Activated T-cell treated with anti-CD3 and anti-CD28 coated beads, Interleukin-2, amount 50 U/mL, for 72 hours (primary cell): ENCODE results near the gene ATAD3C. TPM values are rescaled to one million over a fixed set of nuclear protein-coding genes. Genes with fewer than 3 reads are reported as not detected.
"Not testable (repeated sequence)": the region's sequence is repeated elsewhere in the genome, so short reads cannot be mapped to it uniquely, and the experiment has no call there.

ENCODE experiments used
- ATAC-seq, 2 donors: fragments of 150-1000 bp; cut with Tn5 transposase; replicated peaks in 1 of 2; 2 replicates each; pipeline ENCODE4 v1.10.0; 2021; ENCODE audit warnings: moderate library complexity in 2 of 2, mild to moderate bottlenecking in 1 of 2
- DNase-seq, 2 donors: peaks; one replicate each; pipeline ENCODE4 v3.0.0; 2021 to 2022; ENCODE audit warnings: mixed read lengths in 1 of 2
- H3K27ac Mint-ChIP-seq: one replicate; pipeline ENCODE4 v1.8.0; 2022; ENCODE audit warnings: mild to moderate bottlenecking, moderate library complexity, mixed read lengths
- H3K27me3 Mint-ChIP-seq: one replicate; pipeline ENCODE4 v1.8.0; 2022; ENCODE audit warnings: low read depth, mixed read lengths
- H3K36me3 Mint-ChIP-seq, 2 donors: one replicate each; pipeline ENCODE4 v1.8.0; 2022; ENCODE audit warnings: mixed read lengths in 2 of 2, mild to moderate bottlenecking in 1 of 2; ENCODE audit not compliant: insufficient read depth in 2 of 2
- H3K4me1 Mint-ChIP-seq: one replicate; pipeline ENCODE4 v1.8.0; 2022; ENCODE audit warnings: low read depth, mixed read lengths
- H3K4me3 Mint-ChIP-seq, 2 donors: one replicate each; pipeline ENCODE4 v1.8.0; 2022; ENCODE audit warnings: mild to moderate bottlenecking in 2 of 2, mixed read lengths in 2 of 2, moderate library complexity in 2 of 2
- H3K9me3 Mint-ChIP-seq, 2 donors: one replicate each; pipeline ENCODE4 v1.8.0; 2022; ENCODE audit warnings: mixed read lengths in 2 of 2
- total RNA-seq, 2 donors: library from RNA; stranded (reverse); gene quantifications; one replicate each; pipeline ENCODE4 v1.2.3, GENCODE V29; 2022

Gene ATAD3C
- total RNA-seq: 1 to 10 TPM; 2.8 to 3.7 TPM

- DNase-seq (no peak), ATAC-seq (no peak)
- H3K36me3 Mint-ChIP-seq: no peaks in the 10 kb centered on the region
- no peaks in the 10 kb centered on the region for H3K4me1 Mint-ChIP-seq
- no peaks in the 10 kb centered on the region for H3K9me3 Mint-ChIP-seq
- H3K27me3 Mint-ChIP-seq: no peaks in the 10 kb centered on the region
- H3K27ac Mint-ChIP-seq: peak within 1 kb of the TSS; percentile 14
- H3K4me3 Mint-ChIP-seq: no peak within 1 kb of the TSS
Observed at GRCh38 chr1:1449099-1449739, at the start of gene ATAD3C. Gene ATAD3C, plus strand, starts transcription at chr1:1449689. Its CDS starts 995 bp downstream, at chr1:1450684.

GRCh38 chr1:1399872-1400575, 49.5 kb upstream of the ATAD3C start:
- H3K4me3 Mint-ChIP-seq: peak overlapping the region; percentile 92 to 97
- H3K9me3 Mint-ChIP-seq: no peaks in the 10 kb centered on the region
- H3K4me1 Mint-ChIP-seq: peaks cover 63% of the 10 kb centered on the region
- H3K27ac Mint-ChIP-seq: peak overlapping the region; percentile 91
- DNase-seq (peak; percentile 22 to 33), ATAC-seq (no peak)
- peaks cover 15 to 28% of the 10 kb centered on the region in 2 donors for H3K36me3 Mint-ChIP-seq
- no peaks in the 10 kb centered on the region for H3K27me3 Mint-ChIP-seq

GRCh38 chr1:1400576-1401456, 48.7 kb upstream of the ATAD3C start:
- DNase-seq (no peak), ATAC-seq (no peak)
- Mint-ChIP-seq H3K4me3 (peak overlapping the region; percentile 92 to 97), H3K27ac (peak overlapping the region; percentile 91), H3K27me3 (no peaks in the 10 kb centered on the region), H3K9me3 (no peaks in the 10 kb centered on the region), H3K4me1 (peaks cover 62% of the 10 kb centered on the region), H3K36me3 (peaks cover 15 to 27% of the 10 kb centered on the region in 2 donors)

GRCh38 chr1:1401457-1402010, 48.0 kb upstream of the ATAD3C start:
- no peak for DNase-seq
- no peak for ATAC-seq
- Mint-ChIP-seq H3K27ac (peak overlapping the region; percentile 91), H3K9me3 (no peaks in the 10 kb centered on the region), H3K4me1 (peaks cover 69% of the 10 kb centered on the region), H3K36me3 (peaks cover 15 to 31% of the 10 kb centered on the region in 2 donors), H3K4me3 (peak overlapping the region; percentile 92 to 97), H3K27me3 (no peaks in the 10 kb centered on the region)

- H3K9me3 Mint-ChIP-seq: no peaks in the 10 kb centered on the region
- H3K27me3 Mint-ChIP-seq: no peaks in the 10 kb centered on the region
- peaks cover 67% of the 10 kb centered on the region for H3K4me1 Mint-ChIP-seq
- no peak overlapping the region for H3K4me3 Mint-ChIP-seq
- peak in 1 of 2 donors; percentile 47 for DNase-seq
- H3K36me3 Mint-ChIP-seq: peaks cover 15 to 33% of the 10 kb centered on the region in 2 donors
- ATAC-seq: no peak
- H3K27ac Mint-ChIP-seq: no peak overlapping the region
Observed at GRCh38 chr1:1402072-1402900, 47.2 kb upstream of the ATAD3C start.

- peaks cover 60% of the 10 kb centered on the region for H3K4me1 Mint-ChIP-seq
- H3K4me3 Mint-ChIP-seq, DNase-seq, ATAC-seq, H3K27me3 Mint-ChIP-seq, H3K9me3 Mint-ChIP-seq: not testable (repeated sequence)
- peak overlapping the region; percentile 78 for H3K27ac Mint-ChIP-seq
- H3K36me3 Mint-ChIP-seq: peaks cover 15 to 33% of the 10 kb centered on the region in 2 donors
Observed at GRCh38 chr1:1402901-1403392, 46.5 kb upstream of the ATAD3C start.

GRCh38 chr1:1403653-1404052, 45.8 kb upstream of the ATAD3C start:
- Mint-ChIP-seq H3K9me3 (no peaks in the 10 kb centered on the region), H3K27me3 (no peaks in the 10 kb centered on the region), H3K4me1 (peaks cover 61% of the 10 kb centered on the region), H3K4me3 (no peak overlapping the region), H3K27ac (peak overlapping the region; percentile 78), H3K36me3 (peaks cover 12 to 30% of the 10 kb centered on the region in 2 donors)
- DNase-seq (no peak), ATAC-seq (no peak)

- ATAC-seq (no peak), DNase-seq (no peak)
- H3K4me3 Mint-ChIP-seq: peak overlapping the region; percentile 77 to 95
- H3K27ac Mint-ChIP-seq: peak overlapping the region; percentile 77
- H3K9me3 Mint-ChIP-seq: no peaks in the 10 kb centered on the region
- H3K4me1 Mint-ChIP-seq: peaks cover 62% of the 10 kb centered on the region
- H3K36me3 Mint-ChIP-seq: peaks cover 4 to 27% of the 10 kb centered on the region in 2 donors
- no peaks in the 10 kb centered on the region for H3K27me3 Mint-ChIP-seq
Observed at GRCh38 chr1:1406101-1406820, 43.2 kb upstream of the ATAD3C start.

GRCh38 chr1:1406821-1407635, 42.5 kb upstream of the ATAD3C start, which contains the start of gene MRPL20:
Gene MRPL20, minus strand, starts transcription at chr1:1407293. Its CDS starts 76 bp downstream, at chr1:1407217.
- Mint-ChIP-seq H3K9me3 (no peaks in the 10 kb centered on the region), H3K27me3 (no peaks in the 10 kb centered on the region), H3K36me3 (peaks cover 4 to 24% of the 10 kb centered on the region in 2 donors), H3K27ac (peak within 1 kb of the TSS; percentile 77), H3K4me3 (peak within 1 kb of the TSS; percentile 90 to 95), H3K4me1 (peaks cover 55% of the 10 kb centered on the region)
- ATAC-seq (peak; percentile 98), DNase-seq (peak; percentile 97)

- Mint-ChIP-seq H3K4me3 (peak overlapping the region; percentile 90 to 95), H3K9me3 (no peaks in the 10 kb centered on the region), H3K27me3 (no peaks in the 10 kb centered on the region), H3K27ac (peak overlapping the region; percentile 34), H3K4me1 (peaks cover 56% of the 10 kb centered on the region), H3K36me3 (peaks cover 4 to 23% of the 10 kb centered on the region in 2 donors)
- ATAC-seq: peak; percentile 22 to 29
- DNase-seq: peak; percentile 28 to 41
Observed at GRCh38 chr1:1407636-1408318, 41.7 kb upstream of the ATAD3C start.
